Upper lobe of right lung (tissue), 1 donor: ENCODE results near the gene AKAIN1. TPM values are rescaled to one million over a fixed set of nuclear protein-coding genes. Genes with fewer than 3 reads are reported as not detected.

Experiments
- ATAC-seq: fragments of 200-7000 bp; cut with Tn5 transposase; one replicate; pipeline ENCODE4 v1.9.1; 2020; ENCODE audit warnings: mild to moderate bottlenecking, moderate library complexity
- DNase-seq: peaks from one replicate; pipeline ENCODE4 v3.0.0-alpha.2; 2020
- H3K27ac ChIP-seq: fragments of 200-600 bp; one replicate; pipeline ENCODE4 v1.8.0; 2022
- H3K27me3 ChIP-seq: fragments of 200-600 bp; one replicate; pipeline ENCODE4 v1.8.0; 2022; ENCODE audit warnings: mild to moderate bottlenecking
- H3K36me3 ChIP-seq: fragments of 200-600 bp; one replicate; pipeline ENCODE4 v1.8.0; 2022
- H3K4me1 ChIP-seq: fragments of 200-600 bp; one replicate; pipeline ENCODE4 v1.8.0; 2022
- H3K4me3 ChIP-seq: fragments of 200-600 bp; one replicate; pipeline ENCODE4 v1.8.0; 2022; ENCODE audit warnings: mild to moderate bottlenecking
- H3K9me3 ChIP-seq: fragments of 200-600 bp; one replicate; pipeline ENCODE4 v1.8.0; 2022
- CTCF ChIP-seq: fragments of 200-600 bp; IDR thresholded peaks from one replicate; pipeline ENCODE4 v1.8.0; 2022; ENCODE audit warnings: antibody characterized with exemption
- intact Hi-C: fragments of 100-400 bp; cut with DNase I; formaldehyde crosslinking; loops from one replicate; pipeline ENCODE4 v1.11.0; 2022
- long read RNA-seq: library from polyadenylated mRNA; unstranded; transcript quantifications from one replicate; pipeline ENCODE4 v2.0.0, GENCODE V29; 2021
- total RNA-seq: library from RNA; stranded (reverse); fragmentation: NEBNext Ultra II Directional; extraction: Animal tissue kit (Norgen Biotek cat#: 25700); gene quantifications from one replicate; pipeline ENCODE4 v1.2.1, GENCODE V29; 2021
- donor health status: DM: no; HTN: yes; CAD: no; lungs with severe emphysema.

The AKAIN1 gene, protein sequence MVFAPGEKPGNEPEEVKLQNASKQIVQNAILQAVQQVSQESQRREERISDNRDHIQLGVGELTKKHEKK
- not detected for total RNA-seq
- long read RNA-seq, result 0 reads

DNA sequence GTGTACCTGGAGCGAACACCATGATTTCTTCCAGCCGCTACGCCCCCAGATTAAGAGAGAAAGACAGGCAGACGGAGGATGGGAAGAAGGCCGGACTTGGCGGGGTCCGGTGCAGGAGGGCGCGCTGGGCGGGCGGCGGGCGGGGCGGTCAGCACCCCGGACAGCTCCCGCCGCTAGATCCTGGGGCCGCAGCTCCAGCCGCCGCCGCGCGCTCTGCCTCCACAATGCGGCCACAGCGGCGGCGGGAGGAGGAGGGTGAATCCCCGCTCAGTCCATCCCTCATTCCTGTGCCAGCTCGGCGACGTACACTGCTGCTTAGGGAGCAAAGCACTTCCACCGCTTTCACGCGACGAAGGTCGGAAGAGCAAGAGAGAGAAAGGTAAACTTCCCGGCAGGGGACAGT lies at the start of gene AKAIN1:
AKAIN1 (minus strand) TSS at position 226 of the 403 bp plus-strand sequence; CDS start at position 22, 204 bp downstream.
- no peaks in the 10 kb centered on the region for H3K4me1 ChIP-seq
- no peak within 1 kb of the TSS for H3K27ac ChIP-seq
- H3K4me3 ChIP-seq, result no peak within 1 kb of the TSS
- no peaks in the 10 kb centered on the region for H3K36me3 ChIP-seq
- peak; percentile 66 for DNase-seq
- peak; percentile 94 for ATAC-seq
- peaks cover 43% of the 10 kb centered on the region for H3K27me3 ChIP-seq
- intact Hi-C loops, result no loop called here
- H3K9me3 ChIP-seq, result no peaks in the 10 kb centered on the region
- no peak for TF ChIP-seq CTCF

- Histone ChIP-seq H3K36me3 (peaks cover 28% of the 10 kb centered on the region), H3K4me1 (peaks cover 5% of the 10 kb centered on the region), H3K27me3 (no peaks in the 10 kb centered on the region), H3K27ac (no peak overlapping the region), H3K9me3 (no peaks in the 10 kb centered on the region), H3K4me3 (no peak overlapping the region)
- no peak for TF ChIP-seq CTCF
- intact Hi-C loops, result no loop called here
- ATAC-seq (no peak), DNase-seq (no peak)
Measured at GRCh38 chr18:5244941-5245340, 47.9 kb upstream of the AKAIN1 start.

GRCh38 chr18:5239447-5239846 lies 42.4 kb upstream of the AKAIN1 start:
- intact Hi-C loops, result no loop called here

GRCh38 chr18:5238371-5238976 lies 41.4 kb upstream of the AKAIN1 start:
- peak; percentile 78 for DNase-seq
- no peak for TF ChIP-seq CTCF
- intact Hi-C loops, result no loop called here
- ATAC-seq, result peak; percentile 69
- peaks cover 28% of the 10 kb centered on the region for H3K36me3 ChIP-seq
- H3K27ac ChIP-seq, result peak overlapping the region; percentile 99
- peaks cover 22% of the 10 kb centered on the region for H3K4me1 ChIP-seq
- H3K27me3 ChIP-seq, result no peaks in the 10 kb centered on the region
- H3K4me3 ChIP-seq, result peak overlapping the region; percentile 67
- no peaks in the 10 kb centered on the region for H3K9me3 ChIP-seq

More at GRCh38 chr18:5239447-5239846, 42.4 kb upstream of the AKAIN1 start:
- H3K27me3 ChIP-seq, result no peaks in the 10 kb centered on the region
- no peak overlapping the region for H3K27ac ChIP-seq
- TF ChIP-seq CTCF, result no peak
- peaks cover 22% of the 10 kb centered on the region for H3K4me1 ChIP-seq
- DNase-seq (no peak), ATAC-seq (no peak)
- peak overlapping the region; percentile 67 for H3K4me3 ChIP-seq
- H3K9me3 ChIP-seq, result no peaks in the 10 kb centered on the region
- H3K36me3 ChIP-seq, result peaks cover 28% of the 10 kb centered on the region

DNA sequence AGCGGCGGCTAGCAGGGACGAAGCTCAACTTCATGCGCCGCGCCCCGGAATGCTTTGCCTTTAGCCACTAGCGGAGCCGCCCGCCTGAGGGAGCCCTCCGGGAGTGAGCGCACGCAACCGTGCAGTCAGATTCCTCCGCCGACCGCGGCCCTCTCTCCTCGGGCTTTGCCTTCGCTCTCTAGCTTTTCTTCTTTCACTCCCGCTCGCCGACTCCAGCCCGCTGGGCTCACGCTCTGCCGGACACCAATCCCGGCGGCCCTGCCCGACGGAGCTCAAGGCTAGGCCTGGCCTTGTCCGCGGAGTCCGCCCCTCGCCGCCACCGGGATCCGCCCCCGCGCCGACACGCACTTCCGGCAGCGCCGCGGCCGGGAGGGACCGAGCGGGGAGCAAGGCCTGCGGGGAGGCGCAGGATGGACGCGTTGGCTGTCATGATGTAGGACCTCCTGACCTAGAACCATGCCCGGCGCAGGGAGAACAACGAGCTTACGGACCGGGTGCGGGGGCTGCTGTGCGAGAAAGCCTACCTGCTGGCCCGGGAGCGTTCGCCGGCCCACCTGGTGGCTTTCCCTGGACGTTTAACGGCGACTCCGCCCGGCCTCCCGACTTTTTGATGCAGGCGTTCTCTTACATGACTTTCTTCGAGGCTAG lies 40.8 kb upstream of the AKAIN1 start:
- ATAC-seq, result peak; percentile 99
- H3K9me3 ChIP-seq, result no peaks in the 10 kb centered on the region
- peak; percentile 95 for DNase-seq
- intact Hi-C loops, result no loop called here
- no peaks in the 10 kb centered on the region for H3K27me3 ChIP-seq
- peaks cover 27% of the 10 kb centered on the region for H3K36me3 ChIP-seq
- peak overlapping the region; percentile 99 for H3K27ac ChIP-seq
- peak; percentile 38 for TF ChIP-seq CTCF
- peaks cover 22% of the 10 kb centered on the region for H3K4me1 ChIP-seq
- H3K4me3 ChIP-seq, result peak overlapping the region; percentile 67
